NOMO-1 treated with DMSO at 0.1 percent for 48 hours (cell line): ENCODE results near the gene CPE.
"Not testable (repeated sequence)": the region's sequence is repeated elsewhere in the genome, so short reads cannot be mapped to it uniquely, and the experiment has no call there.

Experiments used
- DNase-seq: peaks from one replicate; lab custom pipeline; 2025; ENCODE audit not compliant: unreplicated experiment; lab: John Stamatoyannopoulos, UW

CPE gene

GRCh38 chr4:165458471-165458870, 79.7 kb downstream of the CPE start:
- DNase-seq: no peak

GRCh38 chr4:165461159-165461821, 82.5 kb downstream of the CPE start:
- no peak for DNase-seq

- no peak for DNase-seq
Measured at GRCh38 chr4:165462009-165462408, 83.2 kb downstream of the CPE start.

GRCh38 chr4:165464376-165464775, 85.6 kb downstream of the CPE start:
- no peak for DNase-seq

- DNase-seq: peak; percentile 51
Measured at GRCh38 chr4:165464813-165465381, 86.1 kb downstream of the CPE start.

GRCh38 chr4:165470009-165470408, 91.2 kb downstream of the CPE start:
- no peak for DNase-seq

- DNase-seq: no peak
Measured at GRCh38 chr4:165472943-165473676, 94.3 kb downstream of the CPE start.

- DNase-seq: no peak
Measured at GRCh38 chr4:165474784-165475705, 96.2 kb downstream of the CPE start.

GRCh38 chr4:165475706-165476070, 96.9 kb downstream of the CPE start:
- no peak for DNase-seq

GRCh38 chr4:165476214-165477098, 97.6 kb downstream of the CPE start:
- DNase-seq: no peak

GRCh38 chr4:165477799-165478198, 99.0 kb downstream of the CPE start:
- no peak for DNase-seq

- DNase-seq: no peak
Measured at GRCh38 chr4:165478260-165478659, 99.5 kb downstream of the CPE start.

- DNase-seq: no peak
Measured at GRCh38 chr4:165481053-165481835, 102.4 kb downstream of the CPE start.

GRCh38 chr4:165489786-165490185, 111.0 kb downstream of the CPE start:
- no peak for DNase-seq

- not testable (repeated sequence) for DNase-seq
Measured at GRCh38 chr4:165492583-165492982, 113.8 kb downstream of the CPE start.

- peak; percentile 33 for DNase-seq
Measured at GRCh38 chr4:165493359-165493758, 114.6 kb downstream of the CPE start.

GRCh38 chr4:165502916-165503907, 124.4 kb downstream of the CPE start:
- no peak for DNase-seq

- no peak for DNase-seq
Measured at GRCh38 chr4:165504184-165504583, 125.4 kb downstream of the CPE start.
